H1 (cell line): ENCODE data around the gene PAX3. TPM values are rescaled to one million over a fixed set of nuclear protein-coding genes. Genes with fewer than 3 reads are reported as not detected.

Experiments
- SAP30 ChIP-seq: fragments of 300-600 bp; sonication (generic); IDR thresholded peaks from 2 replicates; pipeline ENCODE4 v1.7.1; 2012; ENCODE audit warnings: low read length, moderate library complexity, mild to moderate bottlenecking, inconsistent platforms; ENCODE audit not compliant: insufficient read depth, insufficient replicate concordance
- polyA plus RNA-seq, 7 experiments: library from polyadenylated mRNA; depleted of rRNA in 3 of 7; stranded (reverse) in 5 of 7; unstranded in 2 of 7; fragments of >200 nt in 5 of 7; fragments of 200-250 nt in 2 of 7; gene quantifications; 1 replicate in 5 of 7; 2 replicates in 1 of 7; 4 replicates in 1 of 7; pipeline versions ENCODE4 v1.2.1 to v1.2.3, GENCODE V29; 2011 to 2013; ENCODE audit warnings: missing spikeins in 2 of 7, mixed read lengths in 2 of 7
- total RNA-seq: library from RNA; stranded (reverse); fragmentation: NEBNext Ultra II Directional; extraction: Animal tissue kit (Norgen Biotek cat#: 25700); gene quantifications from 2 replicates; pipeline ENCODE4 v1.2.1, GENCODE V29; 2021

PAX3 gene
- total and polyA plus RNA-seq, 2 of the 8 experiments (the other 6 are each of a cell fraction or from before 2014, with no cell fraction given): 0.33 TPM; not detected in 1

DNA sequence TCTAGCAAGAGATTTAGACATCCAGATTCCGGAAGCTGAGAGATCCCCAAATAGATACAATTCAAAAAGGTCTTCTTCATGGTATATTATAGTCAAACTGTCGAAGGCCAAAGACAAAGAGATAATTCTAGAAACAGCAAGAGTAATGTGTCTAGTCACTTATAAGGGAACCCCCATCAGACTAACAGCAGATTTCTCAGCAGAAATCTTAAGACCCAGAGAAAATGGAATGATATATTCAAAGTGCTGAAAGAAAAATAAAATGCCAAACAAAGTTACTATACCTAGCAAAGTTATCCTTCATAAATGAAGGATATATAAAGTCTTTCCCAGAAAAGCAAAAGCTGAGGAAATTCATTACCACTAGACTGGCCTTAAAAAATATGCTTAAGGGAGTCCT lies 36.1 kb upstream of the PAX3 start (continued):
- TF ChIP-seq SAP30: no peak
